Astrocyte of the cerebellum (primary cell): ENCODE results near the gene RARB.

Experiments
- DNase-seq: peaks from one replicate; pipeline ENCODE4 v3.0.0-alpha.2; 2011; ENCODE audit warnings: low read depth
- H3K4me3 ChIP-seq: 2 replicates; pipeline ENCODE4 v1.5.1; 2011; ENCODE audit warnings: mild to moderate bottlenecking, low read depth, low read length, moderate library complexity
- in situ Hi-C: cut with HindIII; loops from 2 replicates; pipeline ENCODE4 v1.10.0; 2017; ENCODE audit warnings: low sequenced_read_pairs
- TF ChIP-seq, protein P1 (sequence below): IDR thresholded peaks from 2 replicates; pipeline ENCODE4 v1.5.1; 2012; ENCODE audit warnings: low read length, low read depth, moderate library complexity, mild to moderate bottlenecking; ENCODE audit errors: missing control alignments

Gene RARB

DNA sequence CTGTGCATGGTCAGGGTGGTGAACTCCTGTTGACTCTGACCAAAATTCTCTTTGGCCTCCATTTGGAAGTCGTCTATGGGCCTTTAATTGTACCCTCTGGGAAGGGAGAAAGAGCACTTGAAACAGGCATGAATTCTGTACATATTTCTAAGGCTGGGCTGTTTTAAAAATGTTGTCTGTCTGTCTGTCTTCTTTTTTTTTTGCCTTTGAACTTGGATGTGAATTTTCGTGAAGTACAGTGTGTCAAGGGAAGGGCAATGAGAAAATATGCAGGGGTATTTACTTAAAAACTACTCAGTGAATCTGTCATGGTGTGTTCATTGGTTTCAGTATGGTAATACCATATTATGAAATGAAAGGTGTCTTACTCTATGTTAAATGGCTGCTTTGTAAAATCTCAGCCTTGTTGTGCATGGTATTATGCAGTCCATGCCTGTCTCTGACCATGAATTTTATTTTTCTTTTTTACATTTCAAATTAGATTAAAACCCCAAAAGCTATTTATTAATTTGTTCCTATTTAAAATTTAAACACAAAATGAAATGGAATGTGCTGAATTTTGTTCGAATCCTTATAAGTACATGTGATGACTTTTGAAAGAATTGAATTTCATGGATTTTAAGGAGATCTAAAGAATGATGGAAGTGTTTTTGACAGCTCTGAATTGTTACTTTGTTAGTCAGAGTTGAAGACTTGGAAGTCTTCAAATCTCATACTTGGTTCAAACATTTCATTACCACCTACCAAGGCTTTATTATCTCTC, 51.1 kb downstream of the RARB start:
- TF ChIP-seq, protein P1, sequence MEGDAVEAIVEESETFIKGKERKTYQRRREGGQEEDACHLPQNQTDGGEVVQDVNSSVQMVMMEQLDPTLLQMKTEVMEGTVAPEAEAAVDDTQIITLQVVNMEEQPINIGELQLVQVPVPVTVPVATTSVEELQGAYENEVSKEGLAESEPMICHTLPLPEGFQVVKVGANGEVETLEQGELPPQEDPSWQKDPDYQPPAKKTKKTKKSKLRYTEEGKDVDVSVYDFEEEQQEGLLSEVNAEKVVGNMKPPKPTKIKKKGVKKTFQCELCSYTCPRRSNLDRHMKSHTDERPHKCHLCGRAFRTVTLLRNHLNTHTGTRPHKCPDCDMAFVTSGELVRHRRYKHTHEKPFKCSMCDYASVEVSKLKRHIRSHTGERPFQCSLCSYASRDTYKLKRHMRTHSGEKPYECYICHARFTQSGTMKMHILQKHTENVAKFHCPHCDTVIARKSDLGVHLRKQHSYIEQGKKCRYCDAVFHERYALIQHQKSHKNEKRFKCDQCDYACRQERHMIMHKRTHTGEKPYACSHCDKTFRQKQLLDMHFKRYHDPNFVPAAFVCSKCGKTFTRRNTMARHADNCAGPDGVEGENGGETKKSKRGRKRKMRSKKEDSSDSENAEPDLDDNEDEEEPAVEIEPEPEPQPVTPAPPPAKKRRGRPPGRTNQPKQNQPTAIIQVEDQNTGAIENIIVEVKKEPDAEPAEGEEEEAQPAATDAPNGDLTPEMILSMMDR, result no peak
- no peak for DNase-seq
- in situ Hi-C loops, result no loop called here

DNA sequence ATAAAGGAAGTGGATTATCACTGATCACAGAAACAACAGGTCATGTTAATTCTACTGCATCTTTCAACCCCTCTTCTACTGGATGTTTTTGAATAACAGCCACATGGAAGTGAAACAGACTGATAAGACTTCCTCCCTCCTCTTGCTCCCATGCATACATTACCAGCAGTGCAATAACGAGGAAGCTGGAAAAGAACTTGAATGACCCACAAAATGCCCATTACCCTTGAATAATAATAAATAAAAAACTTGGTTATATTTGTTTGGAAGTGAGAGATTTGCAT, 51.6 kb downstream of the RARB start:
- H3K4me3 ChIP-seq, result no peak overlapping the region
- DNase-seq, result no peak
- in situ Hi-C loops, result no loop called here

More for the DNA sequence above, 51.1 kb downstream of the RARB start:
- no peak overlapping the region for H3K4me3 ChIP-seq

DNA sequence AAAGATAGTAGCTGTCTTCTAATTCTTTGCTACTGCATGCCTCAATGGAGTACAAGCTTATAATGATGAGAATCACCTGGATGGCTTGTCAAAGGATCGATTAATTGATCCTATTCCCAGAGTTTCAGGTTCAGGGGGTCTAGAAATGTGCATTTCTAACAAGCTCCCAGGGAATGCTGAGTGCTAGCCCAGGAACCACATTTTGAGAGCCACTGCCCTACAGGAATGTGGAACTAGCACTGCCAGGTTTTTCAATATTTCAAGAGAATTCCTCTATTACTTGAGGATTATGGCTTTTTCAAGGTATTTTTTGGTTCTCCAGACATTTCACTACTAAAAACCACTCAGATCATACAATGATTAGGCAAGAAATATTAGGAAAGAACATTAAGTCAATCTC, 52.7 kb downstream of the RARB start:
- in situ Hi-C loops, result no loop called here
- no peak for DNase-seq
- no peak overlapping the region for H3K4me3 ChIP-seq
- TF ChIP-seq, protein P1, result no peak

More for the DNA sequence above, 51.6 kb downstream of the RARB start:
- TF ChIP-seq, protein P1, result no peak

DNA sequence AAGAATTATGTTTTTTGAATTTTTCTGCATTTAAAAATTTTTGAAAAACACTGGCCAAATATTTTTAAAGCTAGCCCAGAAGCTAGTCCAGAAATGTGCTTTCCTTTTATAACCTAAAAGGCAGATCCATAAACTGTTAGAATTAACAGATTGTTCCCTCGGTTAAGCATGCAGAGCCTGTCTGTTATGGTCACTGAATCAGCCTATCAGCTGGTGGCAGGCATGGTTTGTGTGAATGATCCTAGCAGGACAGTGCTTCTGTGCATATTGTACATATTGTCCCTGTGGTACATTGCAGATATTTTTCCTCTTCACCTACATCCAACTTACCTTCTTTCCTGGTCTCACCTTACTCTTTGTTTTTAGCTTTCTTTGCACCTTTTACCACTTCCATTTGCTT, 53.3 kb downstream of the RARB start:
- DNase-seq, result no peak
- TF ChIP-seq, protein P1, result no peak
- in situ Hi-C loops, result no loop called here
- H3K4me3 ChIP-seq, result no peak overlapping the region

DNA sequence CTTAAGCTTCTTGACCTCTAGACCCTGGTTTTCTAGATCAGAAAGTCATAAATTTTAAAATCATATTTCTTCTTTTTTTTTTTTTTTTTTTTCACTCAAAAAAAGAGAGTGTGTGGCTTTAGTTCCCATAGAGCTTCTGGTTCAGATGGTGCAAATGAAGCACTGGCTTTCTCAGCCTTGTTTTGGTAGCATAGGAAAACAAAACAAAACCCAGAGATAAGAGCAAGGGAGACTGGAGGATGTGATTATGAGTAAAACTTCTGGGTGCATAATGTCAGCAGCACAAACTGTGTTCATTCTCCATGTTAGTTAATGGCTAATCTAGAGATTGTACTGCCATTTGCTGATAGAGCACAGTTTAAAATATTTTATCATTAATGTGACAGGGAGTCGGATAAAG, 55.4 kb downstream of the RARB start:
- in situ Hi-C loops, result no loop called here
- TF ChIP-seq, protein P1, result no peak
- DNase-seq, result no peak

DNA sequence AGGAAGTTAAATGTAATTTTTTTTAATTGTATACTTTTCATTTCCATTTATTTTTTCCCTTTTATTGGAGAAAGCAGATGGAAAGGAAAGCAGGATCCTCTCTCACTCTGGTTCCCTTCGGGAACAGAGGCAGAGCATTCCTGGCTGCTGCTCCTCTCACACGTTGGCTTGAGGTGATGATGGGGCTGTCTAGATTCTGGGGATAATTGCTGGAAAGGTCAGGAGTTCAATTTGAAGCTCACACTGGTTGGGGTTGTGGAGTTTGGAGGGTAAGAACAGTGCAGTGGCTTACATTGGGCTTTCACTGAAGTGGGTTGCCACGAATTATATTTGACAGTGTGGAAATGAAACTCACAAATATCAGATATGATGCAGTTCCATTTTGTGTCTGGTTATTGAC, 57.6 kb downstream of the RARB start:
- TF ChIP-seq, protein P1, result no peak
- in situ Hi-C loops, result no loop called here
- no peak for DNase-seq
- no peak overlapping the region for H3K4me3 ChIP-seq

More for the DNA sequence above, 55.4 kb downstream of the RARB start:
- no peak overlapping the region for H3K4me3 ChIP-seq
